H9 (cell line): ENCODE data around the gene TIPIN. TPM values are rescaled to one million over a fixed set of nuclear protein-coding genes. Genes with fewer than 3 reads are reported as not detected.
A peak's percentile ranks its signal among the peaks of the same experiment; 100 is the strongest.

Experiments used
- DNase-seq: peaks from one replicate; pipeline ENCODE4 v3.0.0-alpha.2; 2017
- H2AFZ ChIP-seq: one replicate; pipeline ENCODE4 v1.6.1; 2013; ENCODE audit warnings: mild to moderate bottlenecking, low read length, control low read depth, moderate library complexity
- H2AK5ac ChIP-seq: 2 replicates; pipeline ENCODE4 v1.6.1; 2013; ENCODE audit warnings: low read length, control low read depth, mixed read lengths; ENCODE audit not compliant: insufficient read length
- H2BK120ac ChIP-seq: one replicate; pipeline ENCODE4 v1.6.1; 2013; ENCODE audit warnings: low read depth, mild to moderate bottlenecking, low read length, control low read depth, inconsistent platforms; ENCODE audit not compliant: poor library complexity, severe bottlenecking
- H2BK12ac ChIP-seq: 2 replicates; pipeline ENCODE4 v1.6.1; 2013; ENCODE audit warnings: low read length, control low read depth, mixed read lengths, low read depth; ENCODE audit not compliant: insufficient read length
- H2BK15ac ChIP-seq: 2 replicates; pipeline ENCODE4 v1.6.1; 2013; ENCODE audit warnings: low read depth, low read length, control low read depth
- H2BK20ac ChIP-seq: one replicate; pipeline ENCODE4 v1.6.1; 2013; ENCODE audit warnings: low read depth, mild to moderate bottlenecking, low read length, control low read depth, inconsistent platforms; ENCODE audit not compliant: poor library complexity, severe bottlenecking
- H2BK5ac ChIP-seq: 2 replicates; pipeline ENCODE4 v1.6.1; 2013; ENCODE audit warnings: low read length, control low read depth, mixed read lengths; ENCODE audit not compliant: insufficient read length
- H3K14ac ChIP-seq: 2 replicates; pipeline ENCODE4 v1.6.1; 2013; ENCODE audit warnings: low read length, control low read depth; ENCODE audit not compliant: insufficient read depth
- H3K18ac ChIP-seq: 2 replicates; pipeline ENCODE4 v1.6.1; 2013; ENCODE audit warnings: low read depth, mild to moderate bottlenecking, mixed read lengths, low read length, control low read depth; ENCODE audit not compliant: insufficient read length
- H3K23ac ChIP-seq: 2 replicates; pipeline ENCODE4 v1.6.1; 2013; ENCODE audit warnings: low read length, control low read depth, mixed read lengths, low read depth; ENCODE audit not compliant: insufficient read length
- H3K23me2 ChIP-seq: 2 replicates; pipeline ENCODE4 v1.6.1; 2013; ENCODE audit warnings: low read depth, mild to moderate bottlenecking, mixed read lengths, low read length, control low read depth; ENCODE audit not compliant: insufficient read length, poor library complexity, severe bottlenecking
- H3K27ac ChIP-seq: 2 replicates; pipeline ENCODE4 v1.5.1; 2013; ENCODE audit warnings: low read length, control low read depth, mixed read lengths, low read depth; ENCODE audit not compliant: insufficient read length
- H3K27me3 ChIP-seq: 2 replicates; pipeline ENCODE4 v1.6.1; 2013; ENCODE audit warnings: low read length, control low read depth, inconsistent platforms; ENCODE audit not compliant: insufficient read depth
- H3K4ac ChIP-seq: 2 replicates; pipeline ENCODE4 v1.6.1; 2013; ENCODE audit warnings: low read depth, mild to moderate bottlenecking, control low read depth, inconsistent platforms, low read length, moderate library complexity
- H3K4me1 ChIP-seq: 2 replicates; pipeline ENCODE4 v1.6.1; 2013; ENCODE audit warnings: low read length, control low read depth, inconsistent platforms; ENCODE audit not compliant: insufficient read depth
- H3K4me2 ChIP-seq: 2 replicates; pipeline ENCODE4 v1.6.1; 2013; ENCODE audit warnings: low read length, control low read depth, mixed read lengths; ENCODE audit not compliant: insufficient read length, insufficient read depth
- H3K56ac ChIP-seq: 2 replicates; pipeline ENCODE4 v1.6.1; 2013; ENCODE audit warnings: low read depth, mild to moderate bottlenecking, mixed read lengths, low read length, control low read depth; ENCODE audit not compliant: insufficient read length
- H3K79me1 ChIP-seq: 2 replicates; pipeline ENCODE4 v1.6.1; 2013; ENCODE audit warnings: low read depth, mild to moderate bottlenecking, moderate library complexity, low read length, control low read depth, inconsistent platforms; ENCODE audit not compliant: insufficient read depth, poor library complexity, severe bottlenecking
- H3K79me2 ChIP-seq: 2 replicates; pipeline ENCODE4 v1.6.1; 2013; ENCODE audit warnings: low read length, control low read depth, inconsistent platforms; ENCODE audit not compliant: insufficient read depth
- H3K9ac ChIP-seq: 2 replicates; pipeline ENCODE4 v1.6.1; 2013; ENCODE audit warnings: low read length, control low read depth, mixed read lengths; ENCODE audit not compliant: insufficient read length; ENCODE audit errors: extremely low read depth
- H3K9me3 ChIP-seq: one replicate; pipeline ENCODE4 v1.6.1; 2013; ENCODE audit warnings: low read depth, low read length, inconsistent platforms; ENCODE audit not compliant: control insufficient read depth
- H3T11ph ChIP-seq: one replicate; pipeline ENCODE4 v1.6.1; 2013; ENCODE audit warnings: mild to moderate bottlenecking, low read length, control low read depth, inconsistent platforms
- H4K20me1 ChIP-seq: one replicate; pipeline ENCODE4 v1.6.1; 2013; ENCODE audit not compliant: control insufficient read depth, insufficient read length, insufficient read depth
- H4K5ac ChIP-seq: 2 replicates; pipeline ENCODE4 v1.6.1; 2013; ENCODE audit warnings: low read depth, mild to moderate bottlenecking, mixed read lengths, low read length, control low read depth; ENCODE audit not compliant: insufficient read length
- H4K8ac ChIP-seq: replicated peaks from 2 replicates; pipeline ENCODE4 v1.6.1; 2013; ENCODE audit warnings: low read length, control low read depth, mixed read lengths, low read depth; ENCODE audit not compliant: insufficient read length
- H4K91ac ChIP-seq: 2 replicates; pipeline ENCODE4 v1.6.1; 2013; ENCODE audit warnings: low read depth, mild to moderate bottlenecking, moderate library complexity, mixed read lengths, low read length, control low read depth; ENCODE audit not compliant: insufficient read length
- H3K27ac Mint-ChIP-seq, 3 experiments: 2 replicates in 2 of 3; 3 replicates in 1 of 3; pipeline ENCODE4 v1.8.0; 2020 to 2021; ENCODE audit warnings: mixed read lengths in 3 of 3, mild to moderate bottlenecking in 1 of 3, moderate library complexity in 1 of 3
- H3K27me3 Mint-ChIP-seq: 2 replicates; pipeline ENCODE4 v1.8.0; 2021; ENCODE audit warnings: low read depth, mild to moderate bottlenecking, moderate library complexity, mixed read lengths
- H3K36me3 Mint-ChIP-seq, 3 experiments: 2 replicates in 2 of 3; 3 replicates in 1 of 3; pipeline ENCODE4 v1.8.0; 2020 to 2021; ENCODE audit warnings: low read depth in 3 of 3, mixed read lengths in 3 of 3; ENCODE audit not compliant: insufficient read depth in 1 of 3
- H3K4me1 Mint-ChIP-seq, 2 experiments: 2 replicates each; pipeline ENCODE4 v1.8.0; 2020; ENCODE audit warnings: mixed read lengths in 2 of 2
- H3K4me3 Mint-ChIP-seq, 2 experiments: 2 replicates in 1 of 2; 3 replicates in 1 of 2; pipeline ENCODE4 v1.8.0; 2020 to 2021; ENCODE audit warnings: mild to moderate bottlenecking in 2 of 2, mixed read lengths in 2 of 2, moderate library complexity in 1 of 2
- H3K9me3 Mint-ChIP-seq, 2 experiments: 2 replicates in 1 of 2; 3 replicates in 1 of 2; pipeline ENCODE4 v1.8.0; 2020; ENCODE audit warnings: mild to moderate bottlenecking in 2 of 2, mixed read lengths in 2 of 2, moderate library complexity in 1 of 2
- WGBS: extraction: QIAGEN DNeasy Blood & Tissue Kit; methylation state at CpG from one replicate; pipeline ENCODE4 v1.1.7; 2013; ENCODE audit warnings: missing lambda C conversion rate, low lambda C conversion rate, mixed read lengths; ENCODE audit not compliant: insufficient read length; ENCODE audit errors: extremely low coverage; 5-methylcytosine and 5-hydroxymethylcytosine counted together
- total RNA-seq: library from RNA; stranded (reverse); gene quantifications from 2 replicates; pipeline ENCODE4 v1.2.1, GENCODE V29; 2021
- TF ChIP-seq, protein P1 (sequence below): fragments of 200-600 bp; sonication (generic); conservative IDR thresholded peaks from 3 replicates; pipeline ENCODE4 v1.8.0; 2021; ENCODE audit warnings: antibody characterized with exemption, mild to moderate bottlenecking

The TIPIN gene
- total RNA-seq, 1 experiment from 2014 or later: 26.9 TPM

DNA sequence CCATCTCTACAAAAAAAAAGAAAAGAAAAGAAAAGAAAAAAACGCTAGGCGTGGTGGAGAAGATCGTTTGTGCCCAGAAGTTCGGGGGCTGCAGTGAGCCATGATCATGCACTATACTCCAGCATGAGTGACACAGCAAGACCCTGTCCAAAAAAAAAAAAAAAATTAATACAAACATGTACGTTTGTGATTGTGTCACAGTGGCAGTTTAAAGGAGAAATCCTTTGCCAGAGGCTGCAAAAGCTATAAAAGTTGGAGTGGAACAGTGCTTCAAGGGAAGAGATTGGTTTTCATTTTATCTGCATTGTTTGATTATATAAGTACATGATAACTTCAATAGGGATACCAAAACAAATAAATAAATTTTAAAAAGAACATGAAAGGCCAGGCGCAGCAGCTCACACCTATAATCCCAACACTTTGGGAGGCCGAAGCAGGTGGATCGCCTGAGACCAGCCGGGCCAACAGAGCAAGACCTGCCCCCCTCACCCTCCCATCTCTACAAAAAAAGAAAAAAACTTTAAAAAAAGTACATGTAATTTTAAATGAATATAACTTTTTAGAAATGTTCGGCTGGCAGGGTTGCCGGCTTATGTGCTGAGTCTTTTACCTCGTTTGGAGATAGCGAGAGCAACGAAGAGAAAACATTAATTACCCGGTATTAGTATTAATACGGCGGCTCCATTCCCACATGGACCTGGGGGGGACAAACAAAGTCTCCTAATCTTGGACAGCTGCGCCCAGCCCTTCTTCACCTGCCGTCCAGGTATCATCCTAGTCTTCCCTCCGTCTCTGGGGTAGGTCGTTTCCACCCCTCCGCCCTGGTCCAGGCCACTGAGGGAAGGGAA is 63.7 kb downstream of the TIPIN start:
- H3K9ac ChIP-seq: peak overlapping the region; percentile 93
- H3K4ac ChIP-seq: no peak overlapping the region; the same call in 1 of the 2 replicates
- peak overlapping the region; percentile 60 for H3K27ac ChIP-seq

More for the DNA sequence above, 63.7 kb downstream of the TIPIN start:
- Histone ChIP-seq H2BK20ac (no peak overlapping the region), H3K56ac (no peak overlapping the region), H4K20me1 (no peaks in the 10 kb centered on the region), H3K79me2 (no peaks in the 10 kb centered on the region), H3K4me2 (peak overlapping the region; percentile 89), H4K91ac (no peak overlapping the region), H2BK12ac (no peak overlapping the region), H3K23ac (no peak overlapping the region), H3K27me3 (no peaks in the 10 kb centered on the region), H3K18ac (peak overlapping the region; percentile 94), H2BK5ac (no peak overlapping the region), H2BK120ac (peak overlapping the region; percentile 95), H4K5ac (no peak overlapping the region), H3K14ac (peak overlapping the region; percentile 97; the same call in 1 of the 2 replicates), H3K79me1 (no peaks in the 10 kb centered on the region), H3T11ph (no peak overlapping the region), H3K9me3 (no peaks in the 10 kb centered on the region), H2AFZ (peak overlapping the region; percentile 98), H3K23me2 (peaks cover 7% of the 10 kb centered on the region), H2BK15ac (no peak overlapping the region), H4K8ac (no peak overlapping the region), H3K4me1 (peaks cover 7% of the 10 kb centered on the region; the same call in 1 of the 2 replicates), H2AK5ac (no peak overlapping the region)
- no CpG with 5 or more reads among the region's 22 CpGs for WGBS
- no peaks in the 10 kb centered on the region for H3K9me3 Mint-ChIP-seq
- peak overlapping the region; percentile 72 to 83 for H3K4me3 Mint-ChIP-seq
- H3K36me3 Mint-ChIP-seq: peaks cover 0 to 13% (median 9%) of the 10 kb centered on the region in 3 experiments; a peak in 6 of 7 replicates
- peak overlapping the region; percentile 18 to 79 (median 66); a peak in 1 of 7 replicates for H3K27ac Mint-ChIP-seq
- TF ChIP-seq, protein P1, sequence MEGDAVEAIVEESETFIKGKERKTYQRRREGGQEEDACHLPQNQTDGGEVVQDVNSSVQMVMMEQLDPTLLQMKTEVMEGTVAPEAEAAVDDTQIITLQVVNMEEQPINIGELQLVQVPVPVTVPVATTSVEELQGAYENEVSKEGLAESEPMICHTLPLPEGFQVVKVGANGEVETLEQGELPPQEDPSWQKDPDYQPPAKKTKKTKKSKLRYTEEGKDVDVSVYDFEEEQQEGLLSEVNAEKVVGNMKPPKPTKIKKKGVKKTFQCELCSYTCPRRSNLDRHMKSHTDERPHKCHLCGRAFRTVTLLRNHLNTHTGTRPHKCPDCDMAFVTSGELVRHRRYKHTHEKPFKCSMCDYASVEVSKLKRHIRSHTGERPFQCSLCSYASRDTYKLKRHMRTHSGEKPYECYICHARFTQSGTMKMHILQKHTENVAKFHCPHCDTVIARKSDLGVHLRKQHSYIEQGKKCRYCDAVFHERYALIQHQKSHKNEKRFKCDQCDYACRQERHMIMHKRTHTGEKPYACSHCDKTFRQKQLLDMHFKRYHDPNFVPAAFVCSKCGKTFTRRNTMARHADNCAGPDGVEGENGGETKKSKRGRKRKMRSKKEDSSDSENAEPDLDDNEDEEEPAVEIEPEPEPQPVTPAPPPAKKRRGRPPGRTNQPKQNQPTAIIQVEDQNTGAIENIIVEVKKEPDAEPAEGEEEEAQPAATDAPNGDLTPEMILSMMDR: no peak
- DNase-seq: no peak
- no peaks in the 10 kb centered on the region; the same call in 1 of the 2 replicates for H3K27me3 Mint-ChIP-seq
- H3K4me1 Mint-ChIP-seq: peaks cover 25 to 36% of the 10 kb centered on the region in 2 experiments
